Spleen (tissue), 11 donors: Measurements from ENCODE around the gene TBX4. TPM values are rescaled to one million over a fixed set of nuclear protein-coding genes. Genes with fewer than 3 reads are reported as not detected.

Experiments
- DNase-seq: peaks from one replicate; pipeline ENCODE4 v3.0.0-alpha.2; 2020
- H3K27ac ChIP-seq, 8 donors: fragments of 200-600 bp; sonication (generic) in 7 of 8; 1 replicate in 4 of 8; 2 replicates in 4 of 8; pipeline versions ENCODE4 v1.5.0 to v1.8.0; 2016 to 2021; ENCODE audit warnings: inconsistent platforms in 4 of 8, mild to moderate bottlenecking in 4 of 8, moderate library complexity in 1 of 8
- H3K27me3 ChIP-seq, 7 donors: fragments of 200-600 bp; sonication (generic) in 6 of 7; replicated peaks in 1 of 7; 1 replicate in 4 of 7; 2 replicates in 3 of 7; pipeline versions ENCODE4 v1.5.0 to v1.8.0; 2016 to 2021; ENCODE audit warnings: inconsistent platforms in 3 of 7, mild to moderate bottlenecking in 1 of 7
- H3K36me3 ChIP-seq, 6 donors: fragments of 200-600 bp; sonication (generic) in 5 of 6; 1 replicate in 4 of 6; 2 replicates in 2 of 6; pipeline versions ENCODE4 v1.5.0 to v1.8.0; 2016 to 2021; ENCODE audit warnings: inconsistent platforms in 2 of 6
- H3K4me1 ChIP-seq, 6 donors: fragments of 200-600 bp; sonication (generic) in 5 of 6; 1 replicate in 3 of 6; 2 replicates in 3 of 6; pipeline versions ENCODE4 v1.5.0 to v1.8.0; 2016 to 2021; ENCODE audit warnings: inconsistent platforms in 3 of 6
- H3K4me3 ChIP-seq, 8 donors: fragments of 200-600 bp; sonication (generic) in 7 of 8; 1 replicate in 4 of 8; 2 replicates in 4 of 8; pipeline versions ENCODE4 v1.5.0 to v1.8.0; 2016 to 2021; ENCODE audit warnings: inconsistent platforms in 4 of 8, mild to moderate bottlenecking in 4 of 8, moderate library complexity in 2 of 8
- H3K9me3 ChIP-seq, 8 donors: fragments of 200-600 bp; sonication (generic) in 7 of 8; 1 replicate in 4 of 8; 2 replicates in 4 of 8; pipeline versions ENCODE4 v1.5.0 to v1.8.0; 2016 to 2021; ENCODE audit warnings: inconsistent platforms in 4 of 8
- POLR2A ChIP-seq, 3 donors: fragments of 450-650 bp; IDR thresholded peaks; one replicate each; pipeline ENCODE4 v1.5.1; 2017; ENCODE audit warnings: antibody characterized with exemption in 3 of 3, mild to moderate bottlenecking in 1 of 3
- POLR2AphosphoS5 ChIP-seq, 3 donors: sonication (generic); formaldehyde crosslinking; IDR thresholded peaks; one replicate each; pipeline ENCODE4 v1.5.1; 2017; ENCODE audit warnings: antibody characterized with exemption in 3 of 3
- WGBS, 5 donors: extraction: QIAGEN DNeasy Blood & Tissue Kit in 3 of 5; methylation state at CpG; one replicate each; pipeline versions ENCODE4 v1.1.5 to v1.1.7; 2013 to 2018; 5-methylcytosine and 5-hydroxymethylcytosine counted together
- intact Hi-C: fragments of 100-400 bp; cut with DNase I; formaldehyde crosslinking; loops from one replicate; pipeline ENCODE4 v1.15.0; 2023; ENCODE audit warnings: low total_unique reads
- polyA plus RNA-seq, 3 donors: library from polyadenylated mRNA; stranded (reverse); fragments of 200-250 nt; gene quantifications; one replicate each; pipeline ENCODE4 v1.2.1, GENCODE V29; 2013
- total RNA-seq, 7 donors: library from RNA; depleted of rRNA in 3 of 7; stranded (reverse); fragments of >200 nt in 3 of 7; fragmentation: NEBNext Ultra II Directional in 4 of 7; extraction: Animal tissue kit (Norgen Biotek cat#: 25700) in 4 of 7; gene quantifications; one replicate each; pipeline versions ENCODE4 v1.1.0 to v1.2.1, GENCODE V29; 2016 to 2021
- TF ChIP-seq, protein P1 (sequence below), 11 experiments: fragments of 200-600 bp in 7 of 11; fragments of 450-650 bp in 4 of 11; sonication (generic) in 4 of 11; IDR thresholded peaks in 8 of 11; conservative IDR thresholded peaks in 3 of 11; 1 replicate in 7 of 11; 2 replicates in 4 of 11; pipeline versions ENCODE4 v1.4.0 to v1.8.0; 2016 to 2021; ENCODE audit warnings: antibody characterized with exemption in 11 of 11, inconsistent platforms in 4 of 11, mild to moderate bottlenecking in 1 of 11
- donor health status: healthy with polysubstance abuse.
- donor health status: DM: no; HTN: no; CAD: no; lungs with moderate emphysema.
- donor health status: DM: no; HTN: no; CAD: no.
- donor health status: Bipolar disorder and iron deficiency.
- donor health status: healthy.
- donor health status: DM: no; HTN: no; CAD: no.
- donor health status: DM: yes; HTN: yes; CAD: no.

The TBX4 gene
- total and polyA plus RNA-seq, 10 donors = not detected

DNA sequence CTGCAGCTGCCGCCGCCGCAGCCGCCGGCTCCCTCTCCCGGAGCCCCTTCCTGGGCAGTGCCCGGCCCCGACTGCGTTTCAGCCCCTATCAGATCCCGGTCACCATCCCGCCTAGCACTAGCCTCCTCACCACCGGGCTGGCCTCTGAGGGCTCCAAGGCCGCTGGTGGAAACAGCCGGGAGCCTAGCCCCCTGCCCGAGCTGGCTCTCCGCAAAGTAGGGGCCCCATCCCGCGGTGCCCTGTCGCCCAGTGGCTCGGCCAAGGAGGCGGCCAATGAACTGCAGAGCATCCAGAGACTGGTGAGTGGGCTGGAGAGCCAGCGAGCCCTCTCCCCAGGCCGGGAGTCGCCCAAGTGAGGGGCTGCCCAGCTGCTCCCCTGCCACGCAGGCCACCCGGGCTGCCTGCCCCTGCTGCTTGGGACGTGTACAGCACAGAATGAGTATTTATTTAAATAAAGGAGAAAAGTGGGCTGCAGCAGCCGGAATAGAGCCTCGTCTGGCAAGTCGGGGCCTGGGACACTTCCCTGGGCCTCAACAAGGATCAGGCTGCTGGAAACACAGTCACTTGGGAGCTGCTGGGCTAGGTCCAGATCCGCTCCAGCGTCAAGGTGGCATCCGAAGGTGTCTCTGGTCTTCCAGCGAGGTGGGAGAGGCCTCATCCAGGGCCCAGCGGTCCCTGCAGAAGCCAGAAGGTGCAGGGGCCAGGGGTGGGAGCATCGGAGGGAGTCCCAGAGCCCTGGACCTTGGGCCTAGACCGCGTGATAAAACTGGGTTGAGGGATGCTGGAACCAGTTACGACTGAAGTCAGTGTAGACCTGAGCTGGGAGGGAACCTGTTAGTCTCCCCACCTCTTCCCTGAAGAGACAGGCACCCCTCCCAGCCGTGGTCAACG lies 43.8 kb upstream of the TBX4 start:
- WGBS, 5 donors = 19 to 27% (median 22%) methylated on average over 25 to 41 of the region's 41 CpGs
- H3K4me1 ChIP-seq = peaks cover 44 to 95% (median 80%) of the 10 kb centered on the region in 6 donors
- H3K27ac ChIP-seq = peak overlapping the region in 4 of 8 donors; percentile 39 to 69 (median 52)

DNA sequence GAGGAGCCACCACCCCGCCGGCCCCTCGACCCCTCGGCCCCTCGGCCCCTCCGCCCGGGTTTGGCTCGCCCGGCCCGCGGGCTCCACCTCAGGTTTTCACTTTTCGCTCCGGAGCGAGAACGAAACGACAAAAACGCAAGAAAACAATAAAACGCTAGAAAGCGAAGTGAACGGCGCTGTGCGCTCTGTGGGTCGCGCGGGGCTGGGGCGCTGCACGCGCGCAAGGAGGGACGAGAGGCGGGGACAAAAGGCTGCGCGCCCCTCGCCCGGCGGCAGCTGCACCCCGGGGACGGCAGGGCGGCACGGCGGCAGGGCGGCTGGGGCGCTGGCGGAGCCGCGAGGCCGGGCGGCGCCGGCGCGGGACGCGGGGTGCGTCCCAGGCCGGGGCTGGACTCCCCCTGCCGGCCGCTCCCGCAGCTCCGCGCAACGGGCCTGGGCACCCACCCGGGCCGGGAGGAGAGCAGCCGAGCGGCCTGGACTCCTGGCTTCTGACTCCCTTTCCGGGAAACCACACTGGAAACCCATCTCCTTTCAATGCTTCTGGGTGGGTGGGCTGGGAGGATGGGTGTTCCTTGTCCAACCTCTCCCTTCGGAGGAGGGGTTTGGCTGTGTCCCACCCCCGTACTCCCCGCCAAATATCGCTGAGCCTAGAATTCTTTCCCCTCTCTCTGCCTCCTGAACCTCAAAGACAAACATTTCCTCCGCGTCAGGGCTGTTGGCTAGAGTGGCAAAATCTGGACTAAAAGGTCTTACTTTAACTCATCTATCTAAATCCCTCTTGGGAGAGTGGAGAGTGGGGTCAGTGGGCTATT lies 42.7 kb upstream of the TBX4 start:
- TF ChIP-seq, protein P1, sequence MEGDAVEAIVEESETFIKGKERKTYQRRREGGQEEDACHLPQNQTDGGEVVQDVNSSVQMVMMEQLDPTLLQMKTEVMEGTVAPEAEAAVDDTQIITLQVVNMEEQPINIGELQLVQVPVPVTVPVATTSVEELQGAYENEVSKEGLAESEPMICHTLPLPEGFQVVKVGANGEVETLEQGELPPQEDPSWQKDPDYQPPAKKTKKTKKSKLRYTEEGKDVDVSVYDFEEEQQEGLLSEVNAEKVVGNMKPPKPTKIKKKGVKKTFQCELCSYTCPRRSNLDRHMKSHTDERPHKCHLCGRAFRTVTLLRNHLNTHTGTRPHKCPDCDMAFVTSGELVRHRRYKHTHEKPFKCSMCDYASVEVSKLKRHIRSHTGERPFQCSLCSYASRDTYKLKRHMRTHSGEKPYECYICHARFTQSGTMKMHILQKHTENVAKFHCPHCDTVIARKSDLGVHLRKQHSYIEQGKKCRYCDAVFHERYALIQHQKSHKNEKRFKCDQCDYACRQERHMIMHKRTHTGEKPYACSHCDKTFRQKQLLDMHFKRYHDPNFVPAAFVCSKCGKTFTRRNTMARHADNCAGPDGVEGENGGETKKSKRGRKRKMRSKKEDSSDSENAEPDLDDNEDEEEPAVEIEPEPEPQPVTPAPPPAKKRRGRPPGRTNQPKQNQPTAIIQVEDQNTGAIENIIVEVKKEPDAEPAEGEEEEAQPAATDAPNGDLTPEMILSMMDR (IDR thresholded peaks at IDR 0.05 in 8 of 11, conservative IDR thresholded peaks at IDR 0.05 in 3 of 11) = peak in 6 of 11 experiments; percentile 15 to 65 (median 50)
- TF ChIP-seq POLR2A (IDR thresholded peaks at IDR 0.05) (no peak), POLR2AphosphoS5 (IDR thresholded peaks at IDR 0.05) (peak in 2 of 3 donors; percentile 49 to 65)
- 0 to 2% (median 1%) methylated on average over 44 to 73 of the region's 73 CpGs for WGBS, 5 donors
- Histone ChIP-seq H3K36me3 (peaks cover 0 to 33% (median 0%) of the 10 kb centered on the region in 6 donors), H3K4me1 (peaks cover 37 to 94% (median 71%) of the 10 kb centered on the region in 6 donors), H3K4me3 (peak overlapping the region; percentile 30 to 75 (median 52)), H3K27ac (peak overlapping the region in 6 of 8 donors; percentile 32 to 84 (median 72)), H3K9me3 (no peaks in the 10 kb centered on the region), H3K27me3 (peaks cover 7 to 100% (median 80%) of the 10 kb centered on the region in 7 donors)
- DNase-seq = peak; percentile 86
- intact Hi-C loops = loop anchor here (10.0 kb wide), 1 partner anchor 685 kb away; no protein-coding TSS in a partner anchor

More for the DNA sequence above, 43.8 kb upstream of the TBX4 start:
- intact Hi-C loops = no loop called here
- TF ChIP-seq POLR2A (IDR thresholded peaks at IDR 0.05) (no peak), POLR2AphosphoS5 (IDR thresholded peaks at IDR 0.05) (peak in 2 of 3 donors; percentile 23 to 64)
- peaks cover 14 to 100% (median 91%) of the 10 kb centered on the region in 7 donors for H3K27me3 ChIP-seq
- DNase-seq = peak; percentile 64
- peak overlapping the region in 6 of 8 donors; percentile 10 to 75 (median 53) for H3K4me3 ChIP-seq
- H3K9me3 ChIP-seq = no peaks in the 10 kb centered on the region
- H3K36me3 ChIP-seq = peaks cover 0 to 38% (median 0%) of the 10 kb centered on the region in 6 donors

DNA sequence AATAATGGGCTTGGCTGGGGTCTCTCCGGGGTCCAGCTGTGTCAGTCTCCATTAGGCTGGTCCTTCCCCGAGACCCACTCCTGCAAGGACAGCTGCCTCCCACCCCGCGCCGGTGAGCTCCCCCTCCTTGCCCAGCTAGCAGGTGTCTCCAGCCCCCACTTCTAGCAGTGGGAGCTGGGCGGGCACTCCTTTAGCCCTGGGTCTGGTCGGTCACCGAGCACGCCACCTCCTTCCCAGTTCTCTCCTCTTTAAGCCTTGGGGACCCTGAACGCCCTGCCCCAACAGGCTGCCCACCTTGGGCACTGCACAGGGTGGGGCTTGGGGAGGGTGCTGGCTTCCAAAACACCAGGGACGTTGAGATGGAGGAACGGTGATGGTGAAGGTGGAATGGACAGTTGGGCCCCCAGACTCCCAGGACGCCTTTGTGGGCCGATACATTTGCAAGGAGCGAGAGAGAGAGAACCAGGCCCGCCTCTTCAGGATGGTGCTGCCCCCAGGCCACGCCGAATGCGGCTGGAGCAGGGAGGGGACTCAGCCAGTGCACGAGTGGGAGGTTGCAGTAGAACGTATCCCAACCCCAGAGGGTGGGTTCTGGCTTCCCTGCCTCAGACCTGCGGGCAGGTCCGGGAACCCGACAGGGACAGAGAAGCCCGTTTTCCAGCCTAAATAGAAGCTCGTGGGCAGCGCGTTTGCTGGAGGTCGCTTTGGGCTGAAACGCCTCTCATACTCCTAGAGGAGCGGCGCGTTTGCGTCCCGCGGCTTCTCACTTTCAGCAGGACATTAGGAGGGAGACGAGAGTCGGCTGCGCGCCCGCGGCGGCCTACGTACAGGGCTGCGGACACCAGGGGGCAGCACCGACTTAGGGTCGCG lies 41.8 kb upstream of the TBX4 start:
- Histone ChIP-seq H3K4me3 (peak overlapping the region in 7 of 8 donors; percentile 17 to 75 (median 61)), H3K27ac (peak overlapping the region in 6 of 8 donors; percentile 69 to 84 (median 77)), H3K36me3 (peaks cover 0 to 25% (median 0%) of the 10 kb centered on the region in 6 donors), H3K9me3 (no peaks in the 10 kb centered on the region), H3K4me1 (peaks cover 29 to 90% (median 63%) of the 10 kb centered on the region in 6 donors), H3K27me3 (peaks cover 3 to 99% (median 71%) of the 10 kb centered on the region in 7 donors)
- intact Hi-C loops = loop anchor here (10.0 kb wide), 1 partner anchor 686 kb away; no protein-coding TSS in a partner anchor
- 7 to 10% (median 9%) methylated on average over 47 to 48 of the region's 48 CpGs for WGBS, 5 donors
- peak; percentile 91 for DNase-seq
- TF ChIP-seq, protein P1 (IDR thresholded peaks at IDR 0.05 in 8 of 11, conservative IDR thresholded peaks at IDR 0.05 in 3 of 11) = peak in 9 of 11 experiments; percentile 46 to 79 (median 65)
- no peak for TF ChIP-seq POLR2A (IDR thresholded peaks at IDR 0.05)
- peak in 2 of 3 donors; percentile 50 to 55 for TF ChIP-seq POLR2AphosphoS5 (IDR thresholded peaks at IDR 0.05)
